HG02973 (cell line): Measurements from ENCODE around the gene RYR3.

Experiments
- ATAC-seq: cut with Tn5 transposase; IDR thresholded peaks from one replicate; pipeline ENCODE4 v1.9.1; 2021; ENCODE audit warnings: moderate library complexity; ENCODE audit not compliant: unreplicated experiment

The RYR3 gene

GRCh38 chr15:33378866-33379480, 68.2 kb downstream of the RYR3 start:
- ATAC-seq = no peak

GRCh38 chr15:33380406-33380805, 69.6 kb downstream of the RYR3 start:
- ATAC-seq = no peak

- no peak for ATAC-seq
Measured at GRCh38 chr15:33382491-33382890, 71.7 kb downstream of the RYR3 start.

- ATAC-seq = no peak
Measured at GRCh38 chr15:33384307-33384706, 73.5 kb downstream of the RYR3 start.

GRCh38 chr15:33392453-33392852, 81.7 kb downstream of the RYR3 start:
- no peak for ATAC-seq

- ATAC-seq = no peak
Measured at GRCh38 chr15:33393546-33393945, 82.8 kb downstream of the RYR3 start.

- ATAC-seq = no peak
Measured at GRCh38 chr15:33395321-33395720, 84.6 kb downstream of the RYR3 start.

GRCh38 chr15:33395846-33396245, 85.1 kb downstream of the RYR3 start:
- no peak for ATAC-seq

- no peak for ATAC-seq
Measured at GRCh38 chr15:33396475-33396874, 85.7 kb downstream of the RYR3 start.

- no peak for ATAC-seq
Measured at GRCh38 chr15:33398555-33398954, 87.8 kb downstream of the RYR3 start.

GRCh38 chr15:33400941-33401340, 90.2 kb downstream of the RYR3 start:
- no peak for ATAC-seq

GRCh38 chr15:33402600-33402999, 91.8 kb downstream of the RYR3 start:
- no peak for ATAC-seq

GRCh38 chr15:33405096-33405495, 94.3 kb downstream of the RYR3 start:
- ATAC-seq = no peak

- ATAC-seq = no peak
Measured at GRCh38 chr15:33411596-33412540, 101.1 kb downstream of the RYR3 start.

- no peak for ATAC-seq
Measured at GRCh38 chr15:33419701-33420100, 108.9 kb downstream of the RYR3 start.

- ATAC-seq = no peak
Measured at GRCh38 chr15:33424025-33424424, 113.3 kb downstream of the RYR3 start.

GRCh38 chr15:33425142-33425541, 114.4 kb downstream of the RYR3 start:
- ATAC-seq = no peak

- no peak for ATAC-seq
Measured at GRCh38 chr15:33430577-33430976, 119.8 kb downstream of the RYR3 start.

- ATAC-seq = no peak
Measured at GRCh38 chr15:33433821-33434220, 123.1 kb downstream of the RYR3 start.

GRCh38 chr15:33438396-33438795, 127.6 kb downstream of the RYR3 start:
- no peak for ATAC-seq

GRCh38 chr15:33440900-33441299, 130.1 kb downstream of the RYR3 start:
- ATAC-seq = no peak

- ATAC-seq = no peak
Measured at GRCh38 chr15:33442449-33442848, 131.7 kb downstream of the RYR3 start.
